Esophagus muscularis mucosa (tissue), 3 donors: ENCODE results near the gene UST.

ENCODE experiments used
- CTCF ChIP-seq, 3 experiments: fragments of 200-600 bp in 2 of 3; fragments of 450-650 bp in 1 of 3; sonication (generic) in 2 of 3; IDR thresholded peaks; one replicate each; pipeline ENCODE4 v1.5.1; 2017 to 2019; ENCODE audit warnings: antibody characterized with exemption in 3 of 3, mild to moderate bottlenecking in 2 of 3, moderate library complexity in 1 of 3
- POLR2AphosphoS5 ChIP-seq, 2 donors: sonication (generic); formaldehyde crosslinking; IDR thresholded peaks; one replicate each; pipeline ENCODE4 v1.6.1; 2017; ENCODE audit warnings: antibody characterized with exemption in 2 of 2

GRCh38 chr6:149049230-149049629 is 302.4 kb downstream of the UST start:
- TF ChIP-seq CTCF (IDR thresholded peaks at IDR 0.05) (no peak), POLR2AphosphoS5 (IDR thresholded peaks at IDR 0.05) (no peak)
